Activated CD4-positive, alpha-beta T cell treated with anti-CD3 and anti-CD28 coated beads for 36 hours (primary cell): ENCODE data around the gene WDFY2. TPM values are rescaled to one million over a fixed set of nuclear protein-coding genes. Genes with fewer than 3 reads are reported as not detected.
A peak's percentile ranks its signal among the peaks of the same experiment; 100 is the strongest.

ENCODE experiments used
- ATAC-seq: fragments of 200-7000 bp; cut with Tn5 transposase; one replicate; pipeline ENCODE4 v1.10.0; 2021; ENCODE audit warnings: mild to moderate bottlenecking, moderate library complexity
- CTCF ChIA-PET: fragments of 350-600 bp; sonication (Branson Sonifier 250); formaldehyde crosslinking; loops from one replicate; lab custom pipeline; 2021; ENCODE audit warnings: antibody characterized with exemption; lab: Charles Lee
- POLR2A ChIA-PET: fragments of 350-600 bp; sonication (Branson Sonifier 250); formaldehyde crosslinking; loops from one replicate; lab custom pipeline; 2021; ENCODE audit warnings: antibody characterized with exemption, inconsistent platforms; lab: Charles Lee
- DNase-seq: peaks from one replicate; pipeline ENCODE4 v3.0.0-alpha.2; 2020
- H3K27ac Mint-ChIP-seq: one replicate; pipeline ENCODE4 v1.8.0; 2021; ENCODE audit warnings: mixed read lengths
- H3K27me3 Mint-ChIP-seq: one replicate; pipeline ENCODE4 v1.8.0; 2021; ENCODE audit warnings: mixed read lengths
- H3K36me3 Mint-ChIP-seq: one replicate; pipeline ENCODE4 v1.8.0; 2021; ENCODE audit warnings: low read depth, mixed read lengths
- H3K4me1 Mint-ChIP-seq: one replicate; pipeline ENCODE4 v1.8.0; 2021; ENCODE audit warnings: mixed read lengths
- H3K4me3 Mint-ChIP-seq: one replicate; pipeline ENCODE4 v1.8.0; 2021; ENCODE audit warnings: mild to moderate bottlenecking, moderate library complexity, mixed read lengths
- H3K9me3 Mint-ChIP-seq: one replicate; pipeline ENCODE4 v1.8.0; 2021; ENCODE audit warnings: low read depth, mixed read lengths
- intact Hi-C, 2 experiments: fragments of 100-400 bp; cut with DNase I in 1 of 2; cut with micrococcal nuclease in 1 of 2; formaldehyde crosslinking; loops; one replicate each; pipeline versions ENCODE4 v1.14.2 to v1.15.1; 2022 to 2024; cut with DNase I, micrococcal nuclease
- total RNA-seq, 2 experiments: library from RNA; stranded (reverse); gene quantifications; one replicate each; pipeline ENCODE4 v1.2.3, GENCODE V29; 2021

The WDFY2 gene
- total RNA-seq, 2 experiments from 2014 or later = 7.4 to 9.5 TPM

- intact Hi-C loops = loop anchor here (1.0 to 10.0 kb wide), 6 partner anchors 38 to 311 kb away; partner anchors contain the start of genes INTS6 (in 2 of the 2) and WDFY2 (in 2 of the 2)
- Mint-ChIP-seq H3K27me3 (no peaks in the 10 kb centered on the region), H3K4me3 (peak overlapping the region; percentile 74), H3K4me1 (peaks cover 45% of the 10 kb centered on the region), H3K27ac (peak overlapping the region; percentile 97), H3K36me3 (peaks cover 3% of the 10 kb centered on the region), H3K9me3 (no peaks in the 10 kb centered on the region)
- ChIA-PET POLR2A (interaction anchor here (0.5 to 1.2 kb wide), 7 partner anchors 20 to 426 kb away, joined by 3 to 15 read pairs (median 3); partner anchors contain the start of gene INTS6), CTCF (interaction anchor here (0.5 to 2.8 kb wide), 16 partner anchors 19 to 609 kb away, joined by 3 to 12 read pairs (median 4); partner anchors contain the start of gene NEK5)
- peak; percentile 91 for ATAC-seq
- DNase-seq = peak; percentile 83
Measured at GRCh38 chr13:51764184-51765141, 180.2 kb downstream of the WDFY2 start.

GRCh38 chr13:51765142-51765515 is 180.9 kb downstream of the WDFY2 start:
- DNase-seq = no peak
- Mint-ChIP-seq H3K4me3 (peak overlapping the region; percentile 74), H3K9me3 (no peaks in the 10 kb centered on the region), H3K27me3 (no peaks in the 10 kb centered on the region), H3K4me1 (peaks cover 45% of the 10 kb centered on the region), H3K27ac (peak overlapping the region; percentile 97), H3K36me3 (peaks cover 3% of the 10 kb centered on the region)
- ChIA-PET CTCF (interaction anchor here (0.6 to 2.8 kb wide), 6 partner anchors 18 to 330 kb away, joined by 3 to 12 read pairs (median 5); no protein-coding TSS in a partner anchor), POLR2A (interaction anchor here (0.6 kb wide), 1 partner anchor 182 kb away, joined by 3 read pairs; no protein-coding TSS in a partner anchor)
- ATAC-seq = no peak
- intact Hi-C loops = loop anchor here (2.0 to 10.0 kb wide), 4 partner anchors 38 to 310 kb away; partner anchors contain the start of gene INTS6 (in 1 of the 2)

- DNase-seq (peak; percentile 20), ATAC-seq (no peak)
- peaks cover 43% of the 10 kb centered on the region for H3K4me1 Mint-ChIP-seq
- CTCF ChIA-PET = interaction anchor here (0.7 to 2.1 kb wide), 3 partner anchors 30 to 313 kb away, joined by 3 to 8 read pairs (median 3); no protein-coding TSS in a partner anchor
- H3K27me3 Mint-ChIP-seq = no peaks in the 10 kb centered on the region
- POLR2A ChIA-PET = no interaction called here
- H3K36me3 Mint-ChIP-seq = peaks cover 3% of the 10 kb centered on the region
- intact Hi-C loops = loop anchor here in 1 of 2 experiments (10.0 kb wide), 2 partner anchors 122 to 312 kb away; partner anchors contain the start of gene INTS6
- H3K27ac Mint-ChIP-seq = no peak overlapping the region
- H3K4me3 Mint-ChIP-seq = no peak overlapping the region
- H3K9me3 Mint-ChIP-seq = no peaks in the 10 kb centered on the region
Measured at GRCh38 chr13:51767100-51767499, 182.8 kb downstream of the WDFY2 start.

- no peak for DNase-seq
- ATAC-seq = no peak
- no peak overlapping the region for H3K4me3 Mint-ChIP-seq
- intact Hi-C loops = loop anchor here in 1 of 2 experiments (10.0 kb wide), 2 partner anchors 124 to 314 kb away; partner anchors contain the start of gene INTS6
- peaks cover 29% of the 10 kb centered on the region for H3K4me1 Mint-ChIP-seq
- no peaks in the 10 kb centered on the region for H3K9me3 Mint-ChIP-seq
- H3K27ac Mint-ChIP-seq = no peak overlapping the region
- H3K27me3 Mint-ChIP-seq = no peaks in the 10 kb centered on the region
- POLR2A ChIA-PET = no interaction called here
- CTCF ChIA-PET = interaction anchor here (2.1 kb wide), 1 partner anchor 29 kb away, joined by 8 read pairs; no protein-coding TSS in a partner anchor
- no peaks in the 10 kb centered on the region for H3K36me3 Mint-ChIP-seq
Measured at GRCh38 chr13:51768378-51768921, 184.2 kb downstream of the WDFY2 start.

- intact Hi-C loops = loop anchor here in 1 of 2 experiments (10.0 kb wide), 2 partner anchors 124 to 314 kb away; partner anchors contain the start of gene INTS6
- no peak overlapping the region for H3K27ac Mint-ChIP-seq
- no peaks in the 10 kb centered on the region for H3K9me3 Mint-ChIP-seq
- no peaks in the 10 kb centered on the region for H3K27me3 Mint-ChIP-seq
- no peak for DNase-seq
- H3K4me3 Mint-ChIP-seq = no peak overlapping the region
- ChIA-PET CTCF (no interaction called here), POLR2A (no interaction called here)
- peaks cover 25% of the 10 kb centered on the region for H3K4me1 Mint-ChIP-seq
- no peaks in the 10 kb centered on the region for H3K36me3 Mint-ChIP-seq
- ATAC-seq = no peak
Measured at GRCh38 chr13:51768976-51769375, 184.7 kb downstream of the WDFY2 start.

GRCh38 chr13:51769455-51770127 is 185.3 kb downstream of the WDFY2 start:
- DNase-seq (no peak), ATAC-seq (no peak)
- ChIA-PET CTCF (no interaction called here), POLR2A (no interaction called here)
- Mint-ChIP-seq H3K4me1 (peaks cover 20% of the 10 kb centered on the region), H3K4me3 (no peak overlapping the region), H3K36me3 (no peaks in the 10 kb centered on the region), H3K27me3 (no peaks in the 10 kb centered on the region), H3K9me3 (no peaks in the 10 kb centered on the region), H3K27ac (no peak overlapping the region)
- intact Hi-C loops = loop anchor here in 1 of 2 experiments (10.0 kb wide), 2 partner anchors 125 to 315 kb away; partner anchors contain the start of gene INTS6

GRCh38 chr13:51770160-51770559 is 185.9 kb downstream of the WDFY2 start:
- H3K4me1 Mint-ChIP-seq = peaks cover 14% of the 10 kb centered on the region
- intact Hi-C loops = no loop called here
- no peaks in the 10 kb centered on the region for H3K27me3 Mint-ChIP-seq
- ATAC-seq (no peak), DNase-seq (no peak)
- no peaks in the 10 kb centered on the region for H3K9me3 Mint-ChIP-seq
- no peak overlapping the region for H3K4me3 Mint-ChIP-seq
- H3K27ac Mint-ChIP-seq = no peak overlapping the region
- no peaks in the 10 kb centered on the region for H3K36me3 Mint-ChIP-seq
- POLR2A ChIA-PET = no interaction called here
- CTCF ChIA-PET = interaction anchor here (1.7 kb wide), 1 partner anchor 10 kb away, joined by 4 read pairs; no protein-coding TSS in a partner anchor

GRCh38 chr13:51770681-51771417 is 186.6 kb downstream of the WDFY2 start:
- Mint-ChIP-seq H3K4me1 (peaks cover 7% of the 10 kb centered on the region), H3K4me3 (no peak overlapping the region), H3K27me3 (no peaks in the 10 kb centered on the region), H3K36me3 (no peaks in the 10 kb centered on the region), H3K27ac (no peak overlapping the region), H3K9me3 (no peaks in the 10 kb centered on the region)
- no peak for DNase-seq
- POLR2A ChIA-PET = no interaction called here
- peak; percentile 13 for ATAC-seq
- CTCF ChIA-PET = interaction anchor here (0.5 to 1.7 kb wide), 3 partner anchors 9 to 27 kb away, joined by 3 to 4 read pairs (median 4); no protein-coding TSS in a partner anchor
- intact Hi-C loops = no loop called here

- no peak for ATAC-seq
- Mint-ChIP-seq H3K27me3 (no peaks in the 10 kb centered on the region), H3K9me3 (no peaks in the 10 kb centered on the region), H3K36me3 (no peaks in the 10 kb centered on the region), H3K4me3 (no peak overlapping the region), H3K27ac (no peak overlapping the region), H3K4me1 (peaks cover 4% of the 10 kb centered on the region)
- DNase-seq = no peak
- intact Hi-C loops = no loop called here
- ChIA-PET POLR2A (no interaction called here), CTCF (interaction anchor here (0.5 to 1.7 kb wide), 4 partner anchors 9 to 66 kb away, joined by 3 to 4 read pairs (median 4); no protein-coding TSS in a partner anchor)
Measured at GRCh38 chr13:51771418-51772104, 187.3 kb downstream of the WDFY2 start.

GRCh38 chr13:51772105-51772455 is 187.8 kb downstream of the WDFY2 start:
- DNase-seq (no peak), ATAC-seq (no peak)
- Mint-ChIP-seq H3K4me1 (peaks cover under 1% of the 10 kb centered on the region), H3K36me3 (no peaks in the 10 kb centered on the region), H3K9me3 (no peaks in the 10 kb centered on the region), H3K4me3 (no peak overlapping the region), H3K27me3 (no peaks in the 10 kb centered on the region), H3K27ac (no peak overlapping the region)
- intact Hi-C loops = no loop called here
- CTCF ChIA-PET = interaction anchor here (0.9 kb wide), 2 partner anchors 26 to 67 kb away, joined by 3 read pairs; no protein-coding TSS in a partner anchor
- POLR2A ChIA-PET = no interaction called here
